Measurements from ENCODE around the gene GLG1.
"Not testable (repeated sequence)": the region's sequence is repeated elsewhere in the genome, so short reads cannot be mapped to it uniquely, and the experiment has no call there.

The GLG1 gene

GRCh38 chr16:74412775-74413390, 194.0 kb downstream of the GLG1 start:
- H3K27ac ChIP-seq; POLR2A ChIA-PET (ENCODE audit: low non-redundant PET); DNase-seq (ENCODE audit: low spot score); CTCF ChIA-PET: not testable (repeated sequence)

GRCh38 chr16:74412138-74412774, 194.7 kb downstream of the GLG1 start:
- POLR2A ChIA-PET (ENCODE audit: low non-redundant PET); H3K27ac ChIP-seq; CTCF ChIA-PET; DNase-seq (ENCODE audit: low spot score): not testable (repeated sequence)

- CTCF ChIA-PET; H3K27ac ChIP-seq; POLR2A ChIA-PET (ENCODE audit: low non-redundant PET); DNase-seq (ENCODE audit: low spot score): not testable (repeated sequence)
Measured at GRCh38 chr16:74410981-74411380, 195.9 kb downstream of the GLG1 start.

GRCh38 chr16:74410057-74410957, 196.6 kb downstream of the GLG1 start:
- H3K27ac ChIP-seq; DNase-seq (ENCODE audit: low spot score); POLR2A ChIA-PET (ENCODE audit: low non-redundant PET); CTCF ChIA-PET: not testable (repeated sequence)

- DNase-seq (ENCODE audit: low spot score); H3K27ac ChIP-seq; CTCF ChIA-PET; POLR2A ChIA-PET (ENCODE audit: low non-redundant PET): not testable (repeated sequence)
Measured at GRCh38 chr16:74409185-74409981, 197.5 kb downstream of the GLG1 start.

GRCh38 chr16:74407362-74407705, 199.6 kb downstream of the GLG1 start:
- POLR2A ChIA-PET (ENCODE audit: low non-redundant PET); DNase-seq (ENCODE audit: low spot score); CTCF ChIA-PET; H3K27ac ChIP-seq: not testable (repeated sequence)

GRCh38 chr16:74406600-74407361, 200.1 kb downstream of the GLG1 start:
- POLR2A ChIA-PET (ENCODE audit: low non-redundant PET); DNase-seq (ENCODE audit: low spot score); H3K27ac ChIP-seq; CTCF ChIA-PET: not testable (repeated sequence)

- DNase-seq (ENCODE audit: low spot score); H3K27ac ChIP-seq; POLR2A ChIA-PET (ENCODE audit: low non-redundant PET); CTCF ChIA-PET: not testable (repeated sequence)
Measured at GRCh38 chr16:74404148-74404933, 202.6 kb downstream of the GLG1 start.

- POLR2A ChIA-PET (ENCODE audit: low non-redundant PET); H3K27ac ChIP-seq; CTCF ChIA-PET; DNase-seq (ENCODE audit: low spot score): not testable (repeated sequence)
Measured at GRCh38 chr16:74400238-74400637, 206.7 kb downstream of the GLG1 start.

- H3K27ac ChIP-seq; DNase-seq (ENCODE audit: low spot score); POLR2A ChIA-PET (ENCODE audit: low non-redundant PET); CTCF ChIA-PET: not testable (repeated sequence)
Measured at GRCh38 chr16:74398212-74398895, 208.6 kb downstream of the GLG1 start.
